H9 (cell line): ENCODE results near the gene TOX4. TPM values are rescaled to one million over a fixed set of nuclear protein-coding genes. Genes with fewer than 3 reads are reported as not detected.

ENCODE experiments used
- DNase-seq: peaks from one replicate; pipeline ENCODE4 v3.0.0-alpha.2; 2017
- H2AFZ ChIP-seq: one replicate; pipeline ENCODE4 v1.6.1; 2013; ENCODE audit warnings: mild to moderate bottlenecking, low read length, control low read depth, moderate library complexity
- H2AK5ac ChIP-seq: 2 replicates; pipeline ENCODE4 v1.6.1; 2013; ENCODE audit warnings: low read length, control low read depth, mixed read lengths; ENCODE audit not compliant: insufficient read length
- H2BK120ac ChIP-seq: one replicate; pipeline ENCODE4 v1.6.1; 2013; ENCODE audit warnings: low read depth, mild to moderate bottlenecking, low read length, control low read depth, inconsistent platforms; ENCODE audit not compliant: poor library complexity, severe bottlenecking
- H2BK12ac ChIP-seq: 2 replicates; pipeline ENCODE4 v1.6.1; 2013; ENCODE audit warnings: low read length, control low read depth, mixed read lengths, low read depth; ENCODE audit not compliant: insufficient read length
- H2BK15ac ChIP-seq: 2 replicates; pipeline ENCODE4 v1.6.1; 2013; ENCODE audit warnings: low read depth, low read length, control low read depth
- H2BK20ac ChIP-seq: one replicate; pipeline ENCODE4 v1.6.1; 2013; ENCODE audit warnings: low read depth, mild to moderate bottlenecking, low read length, control low read depth, inconsistent platforms; ENCODE audit not compliant: poor library complexity, severe bottlenecking
- H2BK5ac ChIP-seq: 2 replicates; pipeline ENCODE4 v1.6.1; 2013; ENCODE audit warnings: low read length, control low read depth, mixed read lengths; ENCODE audit not compliant: insufficient read length
- H3K14ac ChIP-seq: 2 replicates; pipeline ENCODE4 v1.6.1; 2013; ENCODE audit warnings: low read length, control low read depth; ENCODE audit not compliant: insufficient read depth
- H3K18ac ChIP-seq: 2 replicates; pipeline ENCODE4 v1.6.1; 2013; ENCODE audit warnings: low read depth, mild to moderate bottlenecking, mixed read lengths, low read length, control low read depth; ENCODE audit not compliant: insufficient read length
- H3K23ac ChIP-seq: 2 replicates; pipeline ENCODE4 v1.6.1; 2013; ENCODE audit warnings: low read length, control low read depth, mixed read lengths, low read depth; ENCODE audit not compliant: insufficient read length
- H3K23me2 ChIP-seq: 2 replicates; pipeline ENCODE4 v1.6.1; 2013; ENCODE audit warnings: low read depth, mild to moderate bottlenecking, mixed read lengths, low read length, control low read depth; ENCODE audit not compliant: insufficient read length, poor library complexity, severe bottlenecking
- H3K27ac ChIP-seq: 2 replicates; pipeline ENCODE4 v1.5.1; 2013; ENCODE audit warnings: low read length, control low read depth, mixed read lengths, low read depth; ENCODE audit not compliant: insufficient read length
- H3K27me3 ChIP-seq: 2 replicates; pipeline ENCODE4 v1.6.1; 2013; ENCODE audit warnings: low read length, control low read depth, inconsistent platforms; ENCODE audit not compliant: insufficient read depth
- H3K4ac ChIP-seq: 2 replicates; pipeline ENCODE4 v1.6.1; 2013; ENCODE audit warnings: low read depth, mild to moderate bottlenecking, control low read depth, inconsistent platforms, low read length, moderate library complexity
- H3K4me1 ChIP-seq: 2 replicates; pipeline ENCODE4 v1.6.1; 2013; ENCODE audit warnings: low read length, control low read depth, inconsistent platforms; ENCODE audit not compliant: insufficient read depth
- H3K4me2 ChIP-seq: 2 replicates; pipeline ENCODE4 v1.6.1; 2013; ENCODE audit warnings: low read length, control low read depth, mixed read lengths; ENCODE audit not compliant: insufficient read length, insufficient read depth
- H3K56ac ChIP-seq: 2 replicates; pipeline ENCODE4 v1.6.1; 2013; ENCODE audit warnings: low read depth, mild to moderate bottlenecking, mixed read lengths, low read length, control low read depth; ENCODE audit not compliant: insufficient read length
- H3K79me1 ChIP-seq: 2 replicates; pipeline ENCODE4 v1.6.1; 2013; ENCODE audit warnings: low read depth, mild to moderate bottlenecking, moderate library complexity, low read length, control low read depth, inconsistent platforms; ENCODE audit not compliant: insufficient read depth, poor library complexity, severe bottlenecking
- H3K79me2 ChIP-seq: 2 replicates; pipeline ENCODE4 v1.6.1; 2013; ENCODE audit warnings: low read length, control low read depth, inconsistent platforms; ENCODE audit not compliant: insufficient read depth
- H3K9ac ChIP-seq: 2 replicates; pipeline ENCODE4 v1.6.1; 2013; ENCODE audit warnings: low read length, control low read depth, mixed read lengths; ENCODE audit not compliant: insufficient read length; ENCODE audit errors: extremely low read depth
- H3K9me3 ChIP-seq: one replicate; pipeline ENCODE4 v1.6.1; 2013; ENCODE audit warnings: low read depth, low read length, inconsistent platforms; ENCODE audit not compliant: control insufficient read depth
- H3T11ph ChIP-seq: one replicate; pipeline ENCODE4 v1.6.1; 2013; ENCODE audit warnings: mild to moderate bottlenecking, low read length, control low read depth, inconsistent platforms
- H4K20me1 ChIP-seq: one replicate; pipeline ENCODE4 v1.6.1; 2013; ENCODE audit not compliant: control insufficient read depth, insufficient read length, insufficient read depth
- H4K5ac ChIP-seq: 2 replicates; pipeline ENCODE4 v1.6.1; 2013; ENCODE audit warnings: low read depth, mild to moderate bottlenecking, mixed read lengths, low read length, control low read depth; ENCODE audit not compliant: insufficient read length
- H4K8ac ChIP-seq: replicated peaks from 2 replicates; pipeline ENCODE4 v1.6.1; 2013; ENCODE audit warnings: low read length, control low read depth, mixed read lengths, low read depth; ENCODE audit not compliant: insufficient read length
- H4K91ac ChIP-seq: 2 replicates; pipeline ENCODE4 v1.6.1; 2013; ENCODE audit warnings: low read depth, mild to moderate bottlenecking, moderate library complexity, mixed read lengths, low read length, control low read depth; ENCODE audit not compliant: insufficient read length
- H3K27ac Mint-ChIP-seq, 3 experiments: 2 replicates in 2 of 3; 3 replicates in 1 of 3; pipeline ENCODE4 v1.8.0; 2020 to 2021; ENCODE audit warnings: mixed read lengths in 3 of 3, mild to moderate bottlenecking in 1 of 3, moderate library complexity in 1 of 3
- H3K27me3 Mint-ChIP-seq: 2 replicates; pipeline ENCODE4 v1.8.0; 2021; ENCODE audit warnings: low read depth, mild to moderate bottlenecking, moderate library complexity, mixed read lengths
- H3K36me3 Mint-ChIP-seq, 3 experiments: 2 replicates in 2 of 3; 3 replicates in 1 of 3; pipeline ENCODE4 v1.8.0; 2020 to 2021; ENCODE audit warnings: low read depth in 3 of 3, mixed read lengths in 3 of 3; ENCODE audit not compliant: insufficient read depth in 1 of 3
- H3K4me1 Mint-ChIP-seq, 2 experiments: 2 replicates each; pipeline ENCODE4 v1.8.0; 2020; ENCODE audit warnings: mixed read lengths in 2 of 2
- H3K4me3 Mint-ChIP-seq, 2 experiments: 2 replicates in 1 of 2; 3 replicates in 1 of 2; pipeline ENCODE4 v1.8.0; 2020 to 2021; ENCODE audit warnings: mild to moderate bottlenecking in 2 of 2, mixed read lengths in 2 of 2, moderate library complexity in 1 of 2
- H3K9me3 Mint-ChIP-seq, 2 experiments: 2 replicates in 1 of 2; 3 replicates in 1 of 2; pipeline ENCODE4 v1.8.0; 2020; ENCODE audit warnings: mild to moderate bottlenecking in 2 of 2, mixed read lengths in 2 of 2, moderate library complexity in 1 of 2
- WGBS: extraction: QIAGEN DNeasy Blood & Tissue Kit; methylation state at CpG from one replicate; pipeline ENCODE4 v1.1.7; 2013; ENCODE audit warnings: missing lambda C conversion rate, low lambda C conversion rate, mixed read lengths; ENCODE audit not compliant: insufficient read length; ENCODE audit errors: extremely low coverage; 5-methylcytosine and 5-hydroxymethylcytosine counted together
- total RNA-seq: library from RNA; stranded (reverse); gene quantifications from 2 replicates; pipeline ENCODE4 v1.2.1, GENCODE V29; 2021
- TF ChIP-seq, protein P1 (sequence below): fragments of 200-600 bp; sonication (generic); conservative IDR thresholded peaks from 3 replicates; pipeline ENCODE4 v1.8.0; 2021; ENCODE audit warnings: antibody characterized with exemption, mild to moderate bottlenecking

Gene TOX4
- total RNA-seq, 1 experiment from 2014 or later, result 64.7 TPM

DNA sequence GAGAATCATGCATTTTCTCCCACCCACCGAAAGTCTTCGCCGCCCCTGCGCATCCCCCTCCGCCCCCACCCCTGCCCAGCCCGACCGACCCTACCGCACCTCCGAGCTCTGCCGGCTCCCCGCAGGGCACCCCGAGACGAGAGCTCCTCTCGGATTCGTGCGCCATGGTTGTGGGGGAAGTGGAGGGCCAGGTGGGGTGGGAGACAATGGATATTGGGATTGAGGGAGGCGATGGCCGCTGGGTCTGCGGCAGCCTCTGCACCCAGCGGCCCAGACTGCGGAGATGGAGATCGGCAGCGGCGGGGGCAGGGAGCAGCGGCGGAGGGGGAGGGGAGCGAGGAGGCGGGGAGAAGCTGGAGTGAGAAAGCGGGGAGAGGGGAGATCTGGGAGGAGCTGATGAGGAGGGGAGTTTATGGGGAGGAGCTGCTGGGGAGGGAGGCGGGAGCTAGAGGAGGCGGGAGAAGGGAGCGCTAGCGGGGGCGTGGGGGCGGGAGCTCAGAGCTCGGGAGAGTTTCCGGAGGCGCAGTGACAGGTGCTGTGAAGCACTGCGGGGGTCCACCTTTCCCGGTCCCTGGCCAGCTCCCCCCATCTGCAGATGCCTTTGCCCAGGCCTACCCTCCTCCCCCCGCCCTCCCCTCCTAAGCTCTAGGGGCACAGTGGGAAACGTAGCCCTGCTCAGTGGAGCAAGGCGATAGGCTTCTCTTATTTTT lies 49.1 kb downstream of the TOX4 start, which contains the start of gene SALL2:
Gene SALL2, minus strand, starts transcription at position 385 of the 710 bp plus-strand sequence. Its CDS starts 219 bp downstream, at position 166.
- H3K79me1 ChIP-seq, result peaks cover 15% of the 10 kb centered on the region
- no peaks in the 10 kb centered on the region for H3K27me3 ChIP-seq
- no peak within 1 kb of the TSS for H3K56ac ChIP-seq
- H2BK15ac ChIP-seq, result no peak within 1 kb of the TSS
- Mint-ChIP-seq H3K9me3 (no peaks in the 10 kb centered on the region), H3K36me3 (peaks cover 47 to 69% (median 53%) of the 10 kb centered on the region in 3 experiments), H3K27ac (peak within 1 kb of the TSS; percentile 97 to 100 (median 99)), H3K4me3 (peak within 1 kb of the TSS; percentile 83 to 86), H3K4me1 (peaks cover 76 to 77% of the 10 kb centered on the region in 2 experiments), H3K27me3 (no peaks in the 10 kb centered on the region)
- peak within 1 kb of the TSS; percentile 95 for H2BK120ac ChIP-seq
- H2BK20ac ChIP-seq, result no peak within 1 kb of the TSS
- peak within 1 kb of the TSS; percentile 91 for H3T11ph ChIP-seq
- H2BK5ac ChIP-seq, result peak within 1 kb of the TSS; percentile 57
- H2AK5ac ChIP-seq, result no peak within 1 kb of the TSS
- peaks cover 8% of the 10 kb centered on the region for H3K23me2 ChIP-seq
- peaks cover 18% of the 10 kb centered on the region; the same call in 1 of the 2 replicates for H3K4me1 ChIP-seq
- peaks cover 15% of the 10 kb centered on the region; the same call in 1 of the 2 replicates for H3K79me2 ChIP-seq
- peak within 1 kb of the TSS; percentile 95 for H3K18ac ChIP-seq
- H3K4ac ChIP-seq, result no peak within 1 kb of the TSS; the same call in 1 of the 2 replicates
- DNase-seq, result peak; percentile 99
- H3K9me3 ChIP-seq, result no peaks in the 10 kb centered on the region
- H3K4me2 ChIP-seq, result peak within 1 kb of the TSS; percentile 65
- no peak within 1 kb of the TSS for H2AFZ ChIP-seq
- H4K91ac ChIP-seq, result no peak within 1 kb of the TSS
- H3K9ac ChIP-seq, result peak within 1 kb of the TSS; percentile 82
- H4K20me1 ChIP-seq, result no peaks in the 10 kb centered on the region
- H4K5ac ChIP-seq, result no peak within 1 kb of the TSS
- no CpG with 5 or more reads among the region's 43 CpGs for WGBS
- H2BK12ac ChIP-seq, result peak within 1 kb of the TSS; percentile 40
- H3K14ac ChIP-seq, result peak within 1 kb of the TSS; percentile 94
- TF ChIP-seq, protein P1, sequence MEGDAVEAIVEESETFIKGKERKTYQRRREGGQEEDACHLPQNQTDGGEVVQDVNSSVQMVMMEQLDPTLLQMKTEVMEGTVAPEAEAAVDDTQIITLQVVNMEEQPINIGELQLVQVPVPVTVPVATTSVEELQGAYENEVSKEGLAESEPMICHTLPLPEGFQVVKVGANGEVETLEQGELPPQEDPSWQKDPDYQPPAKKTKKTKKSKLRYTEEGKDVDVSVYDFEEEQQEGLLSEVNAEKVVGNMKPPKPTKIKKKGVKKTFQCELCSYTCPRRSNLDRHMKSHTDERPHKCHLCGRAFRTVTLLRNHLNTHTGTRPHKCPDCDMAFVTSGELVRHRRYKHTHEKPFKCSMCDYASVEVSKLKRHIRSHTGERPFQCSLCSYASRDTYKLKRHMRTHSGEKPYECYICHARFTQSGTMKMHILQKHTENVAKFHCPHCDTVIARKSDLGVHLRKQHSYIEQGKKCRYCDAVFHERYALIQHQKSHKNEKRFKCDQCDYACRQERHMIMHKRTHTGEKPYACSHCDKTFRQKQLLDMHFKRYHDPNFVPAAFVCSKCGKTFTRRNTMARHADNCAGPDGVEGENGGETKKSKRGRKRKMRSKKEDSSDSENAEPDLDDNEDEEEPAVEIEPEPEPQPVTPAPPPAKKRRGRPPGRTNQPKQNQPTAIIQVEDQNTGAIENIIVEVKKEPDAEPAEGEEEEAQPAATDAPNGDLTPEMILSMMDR, result no peak
- H3K23ac ChIP-seq, result no peak within 1 kb of the TSS
- peak within 1 kb of the TSS; percentile 98 for H3K27ac ChIP-seq
- H4K8ac ChIP-seq, result no peak within 1 kb of the TSS
